ENCODE data around the gene RIMBP2. TPM values are rescaled to one million over a fixed set of nuclear protein-coding genes. Genes with fewer than 3 reads are reported as not detected.
"Not testable (repeated sequence)": the region's sequence is repeated elsewhere in the genome, so short reads cannot be mapped to it uniquely, and the experiment has no call there.

Gene RIMBP2
- polyA plus RNA-seq, 1 donor from 2014 or later = 14.6 TPM

- no peaks in the 10 kb centered on the region for H3K79me2 ChIP-seq (replicated peaks; ENCODE audit: insufficient read depth, low read length)
- no peak overlapping the region for H3K9ac ChIP-seq (ENCODE audit: low read length)
- peaks cover 7% of the 10 kb centered on the region for H3K9me3 ChIP-seq (ENCODE audit: low read length)
- H3K36me3 ChIP-seq (ENCODE audit: insufficient read depth, low read length) = no peaks in the 10 kb centered on the region
- H2AFZ ChIP-seq (ENCODE audit: low read depth, low read length) = no peak overlapping the region
- no peak overlapping the region for H3K4me3 ChIP-seq (ENCODE audit: low read length)
- H4K20me1 ChIP-seq (ENCODE audit: insufficient read depth) = no peaks in the 10 kb centered on the region
- no peak overlapping the region for H3K27ac ChIP-seq (ENCODE audit: low read length)
- H3K9me2 ChIP-seq (ENCODE audit: insufficient read depth, low read length) = no peaks in the 10 kb centered on the region
- no peaks in the 10 kb centered on the region for H3F3A ChIP-seq (ENCODE audit: insufficient read depth, low read length, poor library complexity, severe bottlenecking)
- TF ChIP-seq MXI1 (conservative IDR thresholded peaks at IDR 0.05; ENCODE audit: poor library complexity, severe bottlenecking) = no peak
- TF ChIP-seq POLR2AphosphoS5 (IDR thresholded peaks at IDR 0.05) = no peak
- TF ChIP-seq TAF1 (IDR thresholded peaks at IDR 0.05; ENCODE audit: low read depth) = no peak
- TF ChIP-seq EZH2 (IDR thresholded peaks at IDR 0.05; ENCODE audit: borderline replicate concordance, insufficient read depth, low read length, poor library complexity, severe bottlenecking) = no peak
- no peak for TF ChIP-seq REST (IDR thresholded peaks at IDR 0.05; ENCODE audit: borderline replicate concordance)
- TF ChIP-seq RAD21 (conservative IDR thresholded peaks at IDR 0.05) = no peak
- no peak for TF ChIP-seq CTCF (IDR thresholded peaks at IDR 0.05; ENCODE audit: poor library complexity, severe bottlenecking)
- no peak for TF ChIP-seq SMC3 (conservative IDR thresholded peaks at IDR 0.05; ENCODE audit: poor library complexity)
- no peak for TF ChIP-seq EP300 (conservative IDR thresholded peaks at IDR 0.05; ENCODE audit: poor library complexity, severe bottlenecking)
- no peak overlapping the region for H3K4me2 ChIP-seq (ENCODE audit: low read length)
- no peaks in the 10 kb centered on the region for H3K27me3 ChIP-seq (ENCODE audit: insufficient read depth, low read depth, low read length)
These were observed 23.5 kb upstream of the RIMBP2 start for GRCh38 chr12:130739571-130739970.

- not testable (repeated sequence) for H3F3A ChIP-seq (ENCODE audit: insufficient read depth, low read length, poor library complexity, severe bottlenecking); H3K9me2 ChIP-seq (ENCODE audit: insufficient read depth, low read length); H3K4me2 ChIP-seq (ENCODE audit: low read length); H3K4me3 ChIP-seq (ENCODE audit: low read length); H3K27ac ChIP-seq (ENCODE audit: low read length); H2AFZ ChIP-seq (ENCODE audit: low read depth, low read length); H3K79me2 ChIP-seq (replicated peaks; ENCODE audit: insufficient read depth, low read length); H3K9me3 ChIP-seq (ENCODE audit: low read length); H3K9ac ChIP-seq (ENCODE audit: low read length); H4K20me1 ChIP-seq (ENCODE audit: insufficient read depth); H3K27me3 ChIP-seq (ENCODE audit: insufficient read depth, low read depth, low read length); H3K36me3 ChIP-seq (ENCODE audit: insufficient read depth, low read length)
These were observed 22.3 kb upstream of the RIMBP2 start for GRCh38 chr12:130738403-130738802.

- H2AFZ ChIP-seq (ENCODE audit: low read depth, low read length) = no peak overlapping the region
- no peak overlapping the region for H3K27ac ChIP-seq (ENCODE audit: low read length)
- H3K9me2 ChIP-seq (ENCODE audit: insufficient read depth, low read length) = no peaks in the 10 kb centered on the region
- H4K20me1 ChIP-seq (ENCODE audit: insufficient read depth) = no peaks in the 10 kb centered on the region
- no peak overlapping the region for H3K4me3 ChIP-seq (ENCODE audit: low read length)
- no peaks in the 10 kb centered on the region for H3K79me2 ChIP-seq (replicated peaks; ENCODE audit: insufficient read depth, low read length)
- no peak overlapping the region for H3K9ac ChIP-seq (ENCODE audit: low read length)
- H3F3A ChIP-seq (ENCODE audit: insufficient read depth, low read length, poor library complexity, severe bottlenecking) = no peaks in the 10 kb centered on the region
- H3K9me3 ChIP-seq (ENCODE audit: low read length) = peaks cover 4% of the 10 kb centered on the region
- H3K36me3 ChIP-seq (ENCODE audit: insufficient read depth, low read length) = no peaks in the 10 kb centered on the region
- no peak for TF ChIP-seq SMC3 (conservative IDR thresholded peaks at IDR 0.05; ENCODE audit: poor library complexity)
- no peak for TF ChIP-seq RAD21 (conservative IDR thresholded peaks at IDR 0.05)
- no peak for TF ChIP-seq CTCF (IDR thresholded peaks at IDR 0.05; ENCODE audit: poor library complexity, severe bottlenecking)
- no peak for TF ChIP-seq POLR2AphosphoS5 (IDR thresholded peaks at IDR 0.05)
- TF ChIP-seq EP300 (conservative IDR thresholded peaks at IDR 0.05; ENCODE audit: poor library complexity, severe bottlenecking) = no peak
- TF ChIP-seq TAF1 (IDR thresholded peaks at IDR 0.05; ENCODE audit: low read depth) = no peak
- TF ChIP-seq MXI1 (conservative IDR thresholded peaks at IDR 0.05; ENCODE audit: poor library complexity, severe bottlenecking) = no peak
- no peak for TF ChIP-seq EZH2 (IDR thresholded peaks at IDR 0.05; ENCODE audit: borderline replicate concordance, insufficient read depth, low read length, poor library complexity, severe bottlenecking)
- TF ChIP-seq REST (IDR thresholded peaks at IDR 0.05; ENCODE audit: borderline replicate concordance) = no peak
- H3K27me3 ChIP-seq (ENCODE audit: insufficient read depth, low read depth, low read length) = no peaks in the 10 kb centered on the region
- H3K4me2 ChIP-seq (ENCODE audit: low read length) = no peak overlapping the region
These were observed 21.6 kb upstream of the RIMBP2 start for GRCh38 chr12:130737731-130738130.

Data from neural cell (in vitro differentiated cells).